Cardiac muscle cell (in vitro differentiated cells and primary cell): ENCODE data around the gene POU5F2. TPM values are rescaled to one million over a fixed set of nuclear protein-coding genes. Genes with fewer than 3 reads are reported as not detected.

Experiments
- DNase-seq, 2 donors: peaks; one replicate each; pipeline versions ENCODE4 v3.0.0 to v3.0.0-alpha.2; 2010 to 2017; ENCODE audit warnings: low read depth in 1 of 2, low spot score in 1 of 2
- H3K27ac ChIP-seq: fragments of 200-600 bp; sonication (generic); 2 replicates; pipeline ENCODE4 v1.5.1; 2016
- H3K27me3 ChIP-seq: fragments of 200-600 bp; sonication (generic); 2 replicates; pipeline ENCODE4 v1.6.0; 2016; ENCODE audit warnings: control low read depth
- H3K36me3 ChIP-seq: fragments of 200-600 bp; sonication (generic); 2 replicates; pipeline ENCODE4 v1.5.1; 2016; ENCODE audit warnings: control low read depth
- H3K4me1 ChIP-seq: fragments of 200-600 bp; sonication (generic); 2 replicates; pipeline ENCODE4 v1.8.1; 2017; ENCODE audit warnings: low read depth, mild to moderate bottlenecking, mixed run types
- H3K4me3 ChIP-seq: fragments of 200-600 bp; sonication (generic); 2 replicates; pipeline ENCODE4 v1.5.1; 2016; ENCODE audit warnings: mild to moderate bottlenecking
- H3K9me3 ChIP-seq: fragments of 200-600 bp; sonication (generic); 2 replicates; pipeline ENCODE4 v1.5.1; 2017; ENCODE audit warnings: low read depth, mild to moderate bottlenecking, control low read depth
- polyA plus RNA-seq: library from polyadenylated mRNA; unstranded; fragments of >200 nt; fragmentation: Nextera tagmentation; extraction: Ambion mirVana; gene quantifications from 2 replicates; pipeline ENCODE4 v1.2.1, GENCODE V29; 2016
- total RNA-seq: library from RNA; depleted of rRNA; stranded (reverse); fragments of >200 nt; gene quantifications from 2 replicates; pipeline ENCODE4 v1.2.3, GENCODE V29; 2016
- TF ChIP-seq, protein P1 (sequence below): IDR thresholded peaks from 2 replicates; pipeline ENCODE4 v1.5.1; 2012; ENCODE audit warnings: low read depth, mild to moderate bottlenecking, low read length

The POU5F2 gene
- total and polyA plus RNA-seq, 2 experiments from 2014 or later: 0.31 to 1.1 TPM

DNA sequence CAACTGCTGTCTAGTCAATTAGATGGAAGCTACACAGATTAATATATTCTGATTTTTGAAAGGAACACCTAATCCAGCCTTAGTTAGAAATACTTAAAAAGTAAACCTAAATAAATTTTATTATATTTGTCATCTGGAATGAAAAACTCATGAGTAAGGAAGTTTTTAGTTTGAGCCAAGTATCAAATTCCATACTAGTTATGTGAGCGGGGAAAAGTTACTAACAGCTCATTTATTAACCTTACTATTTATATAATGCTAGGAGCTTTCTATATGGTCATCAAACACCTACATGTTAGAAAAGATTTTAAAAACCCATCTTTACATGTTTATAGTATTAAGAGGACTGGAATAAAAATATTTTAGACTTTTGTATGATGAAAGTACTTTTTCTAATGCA, 41.6 kb upstream of the POU5F2 start:
- Histone ChIP-seq H3K36me3 (no peaks in the 10 kb centered on the region), H3K4me3 (no peak overlapping the region), H3K27ac (no peak overlapping the region), H3K9me3 (no peaks in the 10 kb centered on the region), H3K4me1 (no peaks in the 10 kb centered on the region), H3K27me3 (no peaks in the 10 kb centered on the region)
- DNase-seq: no peak
- TF ChIP-seq, protein P1, sequence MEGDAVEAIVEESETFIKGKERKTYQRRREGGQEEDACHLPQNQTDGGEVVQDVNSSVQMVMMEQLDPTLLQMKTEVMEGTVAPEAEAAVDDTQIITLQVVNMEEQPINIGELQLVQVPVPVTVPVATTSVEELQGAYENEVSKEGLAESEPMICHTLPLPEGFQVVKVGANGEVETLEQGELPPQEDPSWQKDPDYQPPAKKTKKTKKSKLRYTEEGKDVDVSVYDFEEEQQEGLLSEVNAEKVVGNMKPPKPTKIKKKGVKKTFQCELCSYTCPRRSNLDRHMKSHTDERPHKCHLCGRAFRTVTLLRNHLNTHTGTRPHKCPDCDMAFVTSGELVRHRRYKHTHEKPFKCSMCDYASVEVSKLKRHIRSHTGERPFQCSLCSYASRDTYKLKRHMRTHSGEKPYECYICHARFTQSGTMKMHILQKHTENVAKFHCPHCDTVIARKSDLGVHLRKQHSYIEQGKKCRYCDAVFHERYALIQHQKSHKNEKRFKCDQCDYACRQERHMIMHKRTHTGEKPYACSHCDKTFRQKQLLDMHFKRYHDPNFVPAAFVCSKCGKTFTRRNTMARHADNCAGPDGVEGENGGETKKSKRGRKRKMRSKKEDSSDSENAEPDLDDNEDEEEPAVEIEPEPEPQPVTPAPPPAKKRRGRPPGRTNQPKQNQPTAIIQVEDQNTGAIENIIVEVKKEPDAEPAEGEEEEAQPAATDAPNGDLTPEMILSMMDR: no peak

DNA sequence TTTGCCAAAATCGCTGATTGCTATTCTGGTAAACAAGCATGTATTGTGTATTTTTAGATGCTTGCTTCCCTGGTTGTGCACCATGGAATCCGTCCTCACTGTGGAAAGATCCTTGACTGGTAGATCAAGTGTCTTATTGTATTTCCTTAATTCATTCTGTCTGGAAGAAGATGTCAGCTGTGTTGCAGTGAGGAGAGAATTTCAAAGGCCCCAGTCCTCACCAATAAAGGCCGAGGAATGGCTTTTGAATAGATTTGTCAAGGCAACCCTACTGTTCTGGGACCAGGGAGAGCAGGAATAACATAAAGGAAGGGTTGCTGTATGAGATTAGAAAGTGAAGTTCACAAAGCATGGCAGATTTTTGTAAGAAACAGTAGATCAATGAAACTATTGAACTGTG, 36.2 kb upstream of the POU5F2 start:
- Histone ChIP-seq H3K4me1 (no peaks in the 10 kb centered on the region), H3K27ac (no peak overlapping the region), H3K36me3 (no peaks in the 10 kb centered on the region), H3K27me3 (no peaks in the 10 kb centered on the region), H3K9me3 (no peaks in the 10 kb centered on the region), H3K4me3 (no peak overlapping the region)
- DNase-seq: no peak
- TF ChIP-seq, protein P1: no peak

DNA sequence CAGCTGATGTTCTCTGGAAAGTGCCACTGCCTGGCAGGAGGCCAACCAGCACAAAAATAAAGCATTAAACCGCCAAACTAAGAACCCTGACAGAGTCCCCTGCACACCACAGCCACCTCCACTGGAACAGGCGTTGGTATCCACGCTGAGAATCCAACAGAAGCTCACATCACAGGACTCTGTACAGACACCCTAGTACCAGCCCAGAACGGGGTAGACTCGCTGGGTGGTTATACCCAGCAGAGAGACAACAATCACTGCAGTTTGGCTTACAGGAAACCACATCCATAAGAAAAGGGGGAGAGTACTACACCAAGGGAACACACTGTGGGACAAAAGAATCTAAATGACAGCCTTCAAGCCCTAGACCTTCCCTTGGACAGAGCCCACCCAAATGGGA, 15.0 kb upstream of the POU5F2 start:
- no peak overlapping the region for H3K4me3 ChIP-seq
- H3K9me3 ChIP-seq: peaks cover 3% of the 10 kb centered on the region
- no peak for DNase-seq
- TF ChIP-seq, protein P1: no peak
- H3K4me1 ChIP-seq: no peaks in the 10 kb centered on the region
- H3K27ac ChIP-seq: no peak overlapping the region
- no peaks in the 10 kb centered on the region for H3K27me3 ChIP-seq
- no peaks in the 10 kb centered on the region for H3K36me3 ChIP-seq

DNA sequence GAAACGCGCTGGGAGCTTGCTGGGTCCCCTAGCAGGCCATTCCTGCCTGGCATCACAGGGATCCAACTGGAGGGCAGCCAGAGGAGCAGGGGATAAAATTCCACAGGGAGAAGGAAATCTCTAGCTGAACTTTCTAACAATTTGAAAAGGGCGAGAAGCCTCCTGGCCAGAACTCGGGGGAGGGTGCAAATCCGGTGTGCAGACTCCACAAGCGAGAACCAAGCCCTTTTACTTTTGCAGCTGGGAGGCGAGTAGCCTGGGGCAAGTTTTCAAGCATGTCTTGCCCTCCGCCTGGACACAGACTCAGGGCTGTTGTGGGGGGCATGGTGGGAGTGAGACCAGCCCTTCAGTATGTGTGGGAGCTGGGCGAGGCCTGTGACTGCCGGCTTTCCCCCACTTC, 14.3 kb upstream of the POU5F2 start:
- Histone ChIP-seq H3K27me3 (no peaks in the 10 kb centered on the region), H3K36me3 (no peaks in the 10 kb centered on the region), H3K9me3 (peaks cover 3% of the 10 kb centered on the region), H3K27ac (no peak overlapping the region), H3K4me1 (no peaks in the 10 kb centered on the region), H3K4me3 (no peak overlapping the region)
- DNase-seq: peak in 1 of 2 donors; percentile 14
- TF ChIP-seq, protein P1: no peak

DNA sequence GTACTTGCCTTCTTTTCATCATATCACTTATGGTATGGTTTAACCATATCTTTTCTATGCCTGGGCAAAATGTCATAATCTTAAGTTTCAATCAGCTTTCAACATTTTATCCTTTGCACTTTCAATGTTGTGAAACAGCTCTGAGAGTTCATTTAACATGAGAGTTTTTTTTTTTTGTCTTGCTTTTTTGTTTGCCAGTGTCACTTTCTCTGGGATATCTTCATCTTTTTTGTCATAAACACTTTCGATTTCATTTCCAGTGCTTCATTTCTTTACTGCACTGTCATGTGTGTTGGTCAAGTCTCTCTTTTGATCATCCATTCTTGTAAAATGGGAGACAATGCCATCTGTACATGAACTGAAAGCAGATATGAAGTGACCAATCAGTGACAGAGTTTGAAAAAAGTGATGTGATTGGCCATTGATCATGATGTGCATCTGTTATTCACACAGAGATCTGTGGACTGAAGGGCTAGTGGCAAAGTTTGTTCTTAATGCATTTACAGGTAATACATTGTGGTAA, 7.5 kb upstream of the POU5F2 start:
- no peak for DNase-seq
- Histone ChIP-seq H3K36me3 (no peaks in the 10 kb centered on the region), H3K27me3 (no peaks in the 10 kb centered on the region), H3K27ac (no peak overlapping the region), H3K4me3 (no peak overlapping the region), H3K9me3 (no peaks in the 10 kb centered on the region), H3K4me1 (no peaks in the 10 kb centered on the region)
- TF ChIP-seq, protein P1: no peak
